GM21576 (cell line): ENCODE data around the gene TPST2.

Experiments used
- ATAC-seq: cut with Tn5 transposase; IDR thresholded peaks from one replicate; pipeline ENCODE4 v1.9.1; 2021; ENCODE audit warnings: mild to moderate bottlenecking, moderate library complexity; ENCODE audit not compliant: unreplicated experiment

The TPST2 gene

GRCh38 chr22:26479043-26479791 lies 110.7 kb downstream of the TPST2 start:
- ATAC-seq: no peak

- no peak for ATAC-seq
Measured at GRCh38 chr22:26477341-26477731, 112.6 kb downstream of the TPST2 start.

GRCh38 chr22:26476705-26477340 lies 113.1 kb downstream of the TPST2 start:
- ATAC-seq: no peak

GRCh38 chr22:26474682-26475081 lies 115.2 kb downstream of the TPST2 start:
- no peak for ATAC-seq
